Hepatocyte (in vitro differentiated cells): ENCODE results near the gene DLX3.

Source experiments
- CTCF ChIP-seq: fragments of 200-600 bp; sonication (generic); IDR thresholded peaks from 2 replicates; pipeline ENCODE4 v1.5.1; 2016; ENCODE audit warnings: antibody characterized with exemption, mild to moderate bottlenecking; ENCODE audit not compliant: poor library complexity
- EZH2 ChIP-seq: fragments of 200-600 bp; sonication (generic); IDR thresholded peaks from 2 replicates; pipeline ENCODE4 v1.6.1; 2016; ENCODE audit warnings: antibody characterized with exemption, mild to moderate bottlenecking, borderline replicate concordance

GRCh38 chr17:50024808-50025207 lies 29.8 kb upstream of the DLX3 start:
- TF ChIP-seq CTCF = no peak
- no peak for TF ChIP-seq EZH2
